ENCODE data around the gene PHACTR3. TPM values are rescaled to one million over a fixed set of nuclear protein-coding genes. Genes with fewer than 3 reads are reported as not detected.

PHACTR3 gene
- total RNA-seq, 6 experiments from 2014 or later, result 0.12 to 0.35 (median 0.23) TPM; not detected in 2

GRCh38 chr20:59786801-59787537, 182.6 kb downstream of the PHACTR3 start:
- Histone ChIP-seq H3K27ac (no peak overlapping the region), H3K36me3 (no peaks in the 10 kb centered on the region), H3K4me1 (no peaks in the 10 kb centered on the region), H3K4me3 (no peak overlapping the region), H3K27me3 (no peaks in the 10 kb centered on the region), H3K9me3 (no peaks in the 10 kb centered on the region)
- intact Hi-C loops (cut with DNase I), result no loop called here
- 32% methylated on average over 7 of the region's 10 CpGs for WGBS (ENCODE audit: insufficient coverage, low coverage, low lambda C conversion rate, missing lambda C conversion rate)
- TF ChIP-seq POLR2A (IDR thresholded peaks at IDR 0.05), result no peak
- TF ChIP-seq, protein P1, sequence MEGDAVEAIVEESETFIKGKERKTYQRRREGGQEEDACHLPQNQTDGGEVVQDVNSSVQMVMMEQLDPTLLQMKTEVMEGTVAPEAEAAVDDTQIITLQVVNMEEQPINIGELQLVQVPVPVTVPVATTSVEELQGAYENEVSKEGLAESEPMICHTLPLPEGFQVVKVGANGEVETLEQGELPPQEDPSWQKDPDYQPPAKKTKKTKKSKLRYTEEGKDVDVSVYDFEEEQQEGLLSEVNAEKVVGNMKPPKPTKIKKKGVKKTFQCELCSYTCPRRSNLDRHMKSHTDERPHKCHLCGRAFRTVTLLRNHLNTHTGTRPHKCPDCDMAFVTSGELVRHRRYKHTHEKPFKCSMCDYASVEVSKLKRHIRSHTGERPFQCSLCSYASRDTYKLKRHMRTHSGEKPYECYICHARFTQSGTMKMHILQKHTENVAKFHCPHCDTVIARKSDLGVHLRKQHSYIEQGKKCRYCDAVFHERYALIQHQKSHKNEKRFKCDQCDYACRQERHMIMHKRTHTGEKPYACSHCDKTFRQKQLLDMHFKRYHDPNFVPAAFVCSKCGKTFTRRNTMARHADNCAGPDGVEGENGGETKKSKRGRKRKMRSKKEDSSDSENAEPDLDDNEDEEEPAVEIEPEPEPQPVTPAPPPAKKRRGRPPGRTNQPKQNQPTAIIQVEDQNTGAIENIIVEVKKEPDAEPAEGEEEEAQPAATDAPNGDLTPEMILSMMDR (IDR thresholded peaks at IDR 0.05), result no peak
- ATAC-seq (no peak), DNase-seq (no peak)

DNA sequence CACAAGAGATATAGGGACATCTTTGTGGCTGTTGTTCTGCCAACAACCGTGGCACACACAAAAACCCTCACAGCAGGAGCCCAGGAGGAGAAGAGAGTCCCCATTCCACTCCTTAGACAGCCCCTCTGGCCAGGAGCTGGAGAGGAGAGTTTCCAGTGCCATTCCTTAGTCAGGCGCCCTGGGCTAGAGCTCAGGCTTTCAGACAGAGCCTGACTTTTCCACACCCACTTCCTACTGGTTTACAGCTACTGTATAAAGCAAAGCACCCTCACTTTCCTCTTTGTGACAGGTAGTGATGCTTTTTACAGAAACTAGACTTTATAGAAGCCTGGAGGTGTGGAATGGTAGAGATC, 183.2 kb downstream of the PHACTR3 start:
- H3K27me3 ChIP-seq, result no peaks in the 10 kb centered on the region
- intact Hi-C loops (cut with DNase I), result no loop called here
- DNase-seq, result no peak

GRCh38 chr20:59788196-59788735, 183.9 kb downstream of the PHACTR3 start:
- DNase-seq, result no peak
- TF ChIP-seq POLR2A (IDR thresholded peaks at IDR 0.05), result no peak
- TF ChIP-seq, protein P1 (IDR thresholded peaks at IDR 0.05), result no peak

More for the DNA sequence above, 183.2 kb downstream of the PHACTR3 start:
- ATAC-seq, result no peak
- Histone ChIP-seq H3K27ac (no peak overlapping the region), H3K9me3 (no peaks in the 10 kb centered on the region), H3K36me3 (no peaks in the 10 kb centered on the region), H3K4me3 (no peak overlapping the region), H3K4me1 (no peaks in the 10 kb centered on the region)
- TF ChIP-seq, protein P1 (IDR thresholded peaks at IDR 0.05), result no peak
- TF ChIP-seq POLR2A (IDR thresholded peaks at IDR 0.05), result no peak
- WGBS (ENCODE audit: insufficient coverage, low coverage, low lambda C conversion rate, missing lambda C conversion rate), result 40% methylated on average over 1 of the region's 2 CpGs

DNA sequence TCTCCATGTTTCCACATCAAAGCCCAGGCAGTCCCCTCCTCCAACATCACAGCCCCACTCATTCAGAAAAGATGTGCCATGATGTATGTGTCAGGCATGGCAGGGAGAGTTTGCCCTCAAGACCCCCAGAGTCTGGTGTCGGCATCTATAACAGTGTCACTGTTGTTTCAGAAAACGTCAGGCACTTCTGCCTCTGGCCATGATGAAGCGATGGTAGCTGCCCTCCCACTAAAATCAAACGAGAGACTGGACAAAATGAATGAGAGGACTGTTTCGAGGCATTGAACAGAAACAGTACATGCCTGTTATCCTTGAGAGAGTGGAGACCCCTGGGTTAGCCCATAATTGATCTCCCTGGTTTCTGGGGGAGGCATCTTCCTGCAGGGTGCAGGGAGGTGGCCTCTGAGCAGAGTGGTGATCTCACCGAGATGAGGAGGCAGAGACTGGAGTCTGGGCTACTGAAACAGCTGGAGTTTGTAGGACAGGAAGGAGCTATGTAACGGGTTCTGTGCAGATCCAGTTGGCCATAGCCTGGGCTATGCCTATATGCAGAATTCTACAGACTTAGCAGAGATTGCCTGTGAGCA, 184.6 kb downstream of the PHACTR3 start:
- TF ChIP-seq, protein P1 (IDR thresholded peaks at IDR 0.05), result no peak
- no peak for TF ChIP-seq POLR2A (IDR thresholded peaks at IDR 0.05)
- 47% methylated on average over 7 of the region's 7 CpGs for WGBS (ENCODE audit: insufficient coverage, low coverage, low lambda C conversion rate, missing lambda C conversion rate)
- H3K4me1 ChIP-seq, result no peaks in the 10 kb centered on the region
- ATAC-seq (no peak), DNase-seq (no peak)
- H3K27ac ChIP-seq, result no peak overlapping the region
- intact Hi-C loops (cut with DNase I), result no loop called here
- H3K9me3 ChIP-seq, result no peaks in the 10 kb centered on the region
- H3K27me3 ChIP-seq, result no peaks in the 10 kb centered on the region
- H3K4me3 ChIP-seq, result no peak overlapping the region
- no peaks in the 10 kb centered on the region for H3K36me3 ChIP-seq

More at GRCh38 chr20:59788196-59788735, 183.9 kb downstream of the PHACTR3 start:
- intact Hi-C loops (cut with DNase I), result no loop called here
- no peaks in the 10 kb centered on the region for H3K27me3 ChIP-seq
- ATAC-seq, result no peak
- H3K9me3 ChIP-seq, result no peaks in the 10 kb centered on the region
- H3K4me1 ChIP-seq, result no peaks in the 10 kb centered on the region
- no peak overlapping the region for H3K27ac ChIP-seq
- no peaks in the 10 kb centered on the region for H3K36me3 ChIP-seq
- 48% methylated on average over 8 of the region's 8 CpGs for WGBS (ENCODE audit: insufficient coverage, low coverage, low lambda C conversion rate, missing lambda C conversion rate)
- H3K4me3 ChIP-seq, result no peak overlapping the region

Data from right lobe of liver (tissue), 6 donors.